ENCODE data around the gene UMODL1. TPM values are rescaled to one million over a fixed set of nuclear protein-coding genes. Genes with fewer than 3 reads are reported as not detected.

Gene UMODL1
- total RNA-seq, 1 donor from 2014 or later, result 0.19 TPM

DNA sequence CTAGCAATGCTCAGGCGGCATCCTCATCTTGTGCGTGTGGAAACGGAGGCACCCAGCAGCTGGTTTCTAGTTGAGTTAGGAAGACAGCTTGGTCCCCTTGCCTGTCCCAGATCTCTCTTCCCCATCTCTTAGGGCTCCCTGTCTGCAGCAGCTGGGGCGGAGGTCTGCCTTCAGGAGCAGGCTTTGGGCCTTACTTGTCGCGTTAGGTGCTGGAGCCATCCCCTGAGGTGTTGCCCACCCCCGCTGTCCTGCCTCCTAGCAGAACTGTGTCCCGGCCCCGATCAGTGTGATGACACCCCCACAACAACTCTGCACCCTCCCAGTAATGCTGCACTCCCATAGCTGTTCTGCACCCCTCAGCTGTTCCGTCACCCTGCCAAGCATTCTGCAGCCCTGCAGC lies 40.7 kb downstream of the UMODL1 start:
- Mint-ChIP-seq H3K36me3 (ENCODE audit: insufficient read depth) (no peaks in the 10 kb centered on the region), H3K27ac (no peak overlapping the region), H3K4me3 (ENCODE audit: low read depth) (no peak overlapping the region), H3K9me3 (ENCODE audit: low read depth) (no peaks in the 10 kb centered on the region), H3K27me3 (peaks cover 21% of the 10 kb centered on the region), H3K4me1 (ENCODE audit: low read depth) (no peaks in the 10 kb centered on the region)
- TF ChIP-seq CTCF (IDR thresholded peaks at IDR 0.05; ENCODE audit: unreplicated experiment), result no peak
- DNase-seq (ENCODE audit: low spot score, unreplicated experiment), result no peak

GRCh38 chr21:42112238-42112637 lies 41.1 kb downstream of the UMODL1 start:
- no peaks in the 10 kb centered on the region for H3K36me3 Mint-ChIP-seq (ENCODE audit: insufficient read depth)
- TF ChIP-seq CTCF (IDR thresholded peaks at IDR 0.05; ENCODE audit: unreplicated experiment), result no peak
- peaks cover 3% of the 10 kb centered on the region for H3K4me1 Mint-ChIP-seq (ENCODE audit: low read depth)
- peaks cover 25% of the 10 kb centered on the region for H3K27me3 Mint-ChIP-seq
- no peaks in the 10 kb centered on the region for H3K9me3 Mint-ChIP-seq (ENCODE audit: low read depth)
- H3K4me3 Mint-ChIP-seq (ENCODE audit: low read depth), result no peak overlapping the region
- no peak for DNase-seq (ENCODE audit: low spot score, unreplicated experiment)
- no peak overlapping the region for H3K27ac Mint-ChIP-seq

GRCh38 chr21:42112857-42113256 lies 41.7 kb downstream of the UMODL1 start:
- Mint-ChIP-seq H3K27ac (no peak overlapping the region), H3K4me3 (ENCODE audit: low read depth) (no peak overlapping the region), H3K9me3 (ENCODE audit: low read depth) (no peaks in the 10 kb centered on the region), H3K27me3 (peaks cover 31% of the 10 kb centered on the region), H3K36me3 (ENCODE audit: insufficient read depth) (no peaks in the 10 kb centered on the region), H3K4me1 (ENCODE audit: low read depth) (peaks cover 6% of the 10 kb centered on the region)
- no peak for DNase-seq (ENCODE audit: low spot score, unreplicated experiment)
- no peak for TF ChIP-seq CTCF (IDR thresholded peaks at IDR 0.05; ENCODE audit: unreplicated experiment)

DNA sequence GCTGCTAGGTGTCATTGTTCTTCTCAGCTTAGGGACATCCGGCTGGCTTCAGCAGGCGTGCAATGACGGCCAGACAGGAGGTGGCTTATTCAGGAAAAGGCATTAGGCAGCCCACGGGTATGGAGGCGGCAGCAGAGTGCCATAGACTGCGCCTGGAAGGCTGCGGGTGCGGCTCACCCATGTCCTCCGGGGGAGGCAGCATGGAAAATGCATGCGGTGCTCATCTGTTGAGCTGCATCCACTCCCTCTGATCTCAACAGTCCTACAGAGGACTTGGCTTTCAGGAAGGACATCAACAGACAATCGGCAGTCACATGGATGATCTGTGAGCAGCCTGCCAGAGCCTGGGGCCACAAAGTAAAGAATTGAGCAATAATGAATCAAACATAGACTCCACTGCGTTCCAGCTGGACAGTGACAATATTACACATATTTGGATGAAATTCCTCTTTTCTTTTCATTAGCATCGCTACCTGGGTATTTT lies 42.9 kb downstream of the UMODL1 start:
- H3K9me3 Mint-ChIP-seq (ENCODE audit: low read depth), result no peaks in the 10 kb centered on the region
- H3K4me3 Mint-ChIP-seq (ENCODE audit: low read depth), result no peak overlapping the region
- peaks cover 8% of the 10 kb centered on the region for H3K4me1 Mint-ChIP-seq (ENCODE audit: low read depth)
- peaks cover 37% of the 10 kb centered on the region for H3K27me3 Mint-ChIP-seq
- DNase-seq (ENCODE audit: low spot score, unreplicated experiment), result no peak
- TF ChIP-seq CTCF (IDR thresholded peaks at IDR 0.05; ENCODE audit: unreplicated experiment), result no peak
- H3K36me3 Mint-ChIP-seq (ENCODE audit: insufficient read depth), result no peaks in the 10 kb centered on the region
- no peak overlapping the region for H3K27ac Mint-ChIP-seq

- no peaks in the 10 kb centered on the region for H3K9me3 Mint-ChIP-seq (ENCODE audit: low read depth)
- H3K4me3 Mint-ChIP-seq (ENCODE audit: low read depth), result no peak overlapping the region
- peaks cover 41% of the 10 kb centered on the region for H3K27me3 Mint-ChIP-seq
- no peak overlapping the region for H3K27ac Mint-ChIP-seq
- peaks cover 11% of the 10 kb centered on the region for H3K4me1 Mint-ChIP-seq (ENCODE audit: low read depth)
- TF ChIP-seq CTCF (IDR thresholded peaks at IDR 0.05; ENCODE audit: unreplicated experiment), result no peak
- no peaks in the 10 kb centered on the region for H3K36me3 Mint-ChIP-seq (ENCODE audit: insufficient read depth)
- no peak for DNase-seq (ENCODE audit: low spot score, unreplicated experiment)
Observed at GRCh38 chr21:42114646-42115045, 43.5 kb downstream of the UMODL1 start.
